Bone marrow (tissue), 2 donors: Measurements from ENCODE around the gene PTGR2.
A peak's percentile ranks its signal among the peaks of the same experiment; 100 is the strongest.
"Not testable (repeated sequence)": the region's sequence is repeated elsewhere in the genome, so short reads cannot be mapped to it uniquely, and the experiment has no call there.

ENCODE experiments used
- DNase-seq, 2 donors: peaks; one replicate each; lab custom pipeline; 2025; lab: John Stamatoyannopoulos, UW

PTGR2 gene

GRCh38 chr14:73886449-73887317, 35.1 kb downstream of the PTGR2 start, which contains the start of gene ZNF410:
TSS of gene ZNF410 (plus strand) at chr14:73886859. CDS start at chr14:73892176, 5,317 bp downstream.
- peak; percentile 68 to 75 for DNase-seq

GRCh38 chr14:73887318-73887616, 35.6 kb downstream of the PTGR2 start:
- DNase-seq: no peak

- DNase-seq: no peak
Observed at GRCh38 chr14:73887694-73888459, 36.2 kb downstream of the PTGR2 start.

- DNase-seq: no peak
Observed at GRCh38 chr14:73888460-73888725, 36.8 kb downstream of the PTGR2 start.

GRCh38 chr14:73888971-73889370, 37.3 kb downstream of the PTGR2 start:
- no peak for DNase-seq

- no peak for DNase-seq
Observed at GRCh38 chr14:73889376-73889775, 37.7 kb downstream of the PTGR2 start.

GRCh38 chr14:73894180-73894687, 42.6 kb downstream of the PTGR2 start:
- DNase-seq: not testable (repeated sequence)

- DNase-seq: no peak
Observed at GRCh38 chr14:73895939-73896338, 44.3 kb downstream of the PTGR2 start.

- DNase-seq: no peak
Observed at GRCh38 chr14:73896521-73896920, 44.9 kb downstream of the PTGR2 start.

- no peak for DNase-seq
Observed at GRCh38 chr14:73903028-73903427, 51.4 kb downstream of the PTGR2 start.

GRCh38 chr14:73909681-73910080, 58.0 kb downstream of the PTGR2 start:
- no peak for DNase-seq

- no peak for DNase-seq
Observed at GRCh38 chr14:73913256-73913655, 61.6 kb downstream of the PTGR2 start.

- no peak for DNase-seq
Observed at GRCh38 chr14:73916324-73916723, 64.7 kb downstream of the PTGR2 start.

GRCh38 chr14:73919457-73919856, 67.8 kb downstream of the PTGR2 start:
- DNase-seq: not testable (repeated sequence)

GRCh38 chr14:73924337-73924736, 72.7 kb downstream of the PTGR2 start:
- no peak for DNase-seq
